GM10248 (cell line): ENCODE results near the gene POLA1.

Experiments used
- CTCF ChIA-PET: fragments of 300-600 bp; sonication (Branson Sonifier 250); formaldehyde crosslinking; extraction: SDS; loops from one replicate; lab custom pipeline; 2021; ENCODE audit warnings: antibody characterized with exemption; lab: Yijun Ruan, JAX
- POLR2A ChIA-PET: fragments of 350-650 bp; sonication (Branson Sonifier 250); formaldehyde crosslinking; extraction: SDS; loops from one replicate; lab custom pipeline; 2020; ENCODE audit warnings: antibody characterized with exemption; lab: Yijun Ruan, JAX
- DNase-seq: peaks from one replicate; pipeline ENCODE4 v3.0.0; 2012; ENCODE audit errors: extremely low spot score
- TF ChIP-seq, protein P1 (sequence below): IDR thresholded peaks from 2 replicates; pipeline ENCODE4 v1.5.1; 2012; ENCODE audit warnings: mild to moderate bottlenecking, low read depth; ENCODE audit errors: extremely low read depth, missing control alignments, control extremely low read depth

Gene POLA1

DNA sequence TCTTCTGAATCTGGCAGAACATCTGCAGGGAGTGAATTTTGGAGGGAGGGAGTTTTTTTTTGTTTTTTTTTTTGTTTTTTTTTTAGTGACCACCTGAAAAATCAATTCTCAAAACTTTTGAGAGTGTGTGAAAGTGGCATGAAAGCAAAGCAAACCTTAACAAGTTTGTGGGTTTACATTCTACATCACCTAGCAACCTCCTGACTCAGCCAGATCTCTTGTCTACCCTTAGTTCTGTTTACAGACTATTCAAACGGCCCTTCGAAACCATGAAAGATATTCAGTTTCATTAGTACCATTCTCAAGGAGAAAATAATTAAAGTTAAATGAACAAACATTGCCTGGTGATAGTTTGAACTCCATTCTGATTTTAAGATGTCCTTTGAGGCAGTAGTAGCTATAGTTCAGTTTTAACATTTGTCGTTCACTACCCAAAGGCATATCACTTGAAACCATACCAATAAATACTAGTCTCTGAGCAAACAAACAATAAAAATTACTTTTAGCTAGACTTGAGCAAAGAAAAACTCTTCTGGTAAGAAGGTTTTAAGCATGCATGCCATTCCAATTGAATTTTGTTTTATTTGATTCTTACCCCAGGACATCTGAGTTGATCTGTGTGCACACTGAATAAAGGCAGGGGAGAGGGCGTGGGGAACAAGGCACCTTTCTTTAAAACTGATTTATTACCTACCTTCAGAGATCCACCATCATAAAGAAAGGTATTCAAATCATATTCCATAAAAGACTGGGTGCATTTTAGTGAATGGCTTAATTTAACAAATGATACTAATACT, 184.3 kb downstream of the POLA1 start:
- TF ChIP-seq, protein P1, sequence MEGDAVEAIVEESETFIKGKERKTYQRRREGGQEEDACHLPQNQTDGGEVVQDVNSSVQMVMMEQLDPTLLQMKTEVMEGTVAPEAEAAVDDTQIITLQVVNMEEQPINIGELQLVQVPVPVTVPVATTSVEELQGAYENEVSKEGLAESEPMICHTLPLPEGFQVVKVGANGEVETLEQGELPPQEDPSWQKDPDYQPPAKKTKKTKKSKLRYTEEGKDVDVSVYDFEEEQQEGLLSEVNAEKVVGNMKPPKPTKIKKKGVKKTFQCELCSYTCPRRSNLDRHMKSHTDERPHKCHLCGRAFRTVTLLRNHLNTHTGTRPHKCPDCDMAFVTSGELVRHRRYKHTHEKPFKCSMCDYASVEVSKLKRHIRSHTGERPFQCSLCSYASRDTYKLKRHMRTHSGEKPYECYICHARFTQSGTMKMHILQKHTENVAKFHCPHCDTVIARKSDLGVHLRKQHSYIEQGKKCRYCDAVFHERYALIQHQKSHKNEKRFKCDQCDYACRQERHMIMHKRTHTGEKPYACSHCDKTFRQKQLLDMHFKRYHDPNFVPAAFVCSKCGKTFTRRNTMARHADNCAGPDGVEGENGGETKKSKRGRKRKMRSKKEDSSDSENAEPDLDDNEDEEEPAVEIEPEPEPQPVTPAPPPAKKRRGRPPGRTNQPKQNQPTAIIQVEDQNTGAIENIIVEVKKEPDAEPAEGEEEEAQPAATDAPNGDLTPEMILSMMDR = no peak
- ChIA-PET POLR2A (no interaction called here), CTCF (interaction anchor here (1.1 to 2.0 kb wide), 2 partner anchors 31 to 40 kb away, joined by 3 to 5 read pairs; no protein-coding TSS in a partner anchor)
- no peak for DNase-seq

DNA sequence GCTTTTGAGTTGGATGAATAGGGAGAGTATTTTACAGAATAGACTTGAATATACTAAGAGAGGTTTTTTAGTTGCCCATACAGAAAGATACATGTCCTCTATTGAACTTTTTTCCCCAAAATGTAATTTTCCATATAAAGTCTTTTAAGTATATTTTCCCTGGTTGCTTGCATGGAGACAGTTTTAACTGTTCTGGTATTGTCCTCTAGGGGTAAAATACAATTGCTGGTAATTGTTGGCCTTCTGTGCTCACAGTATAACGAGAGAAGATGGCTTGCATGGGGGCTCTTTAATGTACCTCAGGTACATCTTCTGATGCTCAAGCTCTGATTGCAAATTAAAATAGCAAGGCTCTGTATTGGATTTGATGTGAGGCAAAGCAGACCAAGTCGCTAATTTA, 186.0 kb downstream of the POLA1 start:
- DNase-seq = no peak
- ChIA-PET CTCF (interaction anchor here (2.0 kb wide), 1 partner anchor 32 kb away, joined by 5 read pairs; no protein-coding TSS in a partner anchor), POLR2A (no interaction called here)
- TF ChIP-seq, protein P1 = no peak

DNA sequence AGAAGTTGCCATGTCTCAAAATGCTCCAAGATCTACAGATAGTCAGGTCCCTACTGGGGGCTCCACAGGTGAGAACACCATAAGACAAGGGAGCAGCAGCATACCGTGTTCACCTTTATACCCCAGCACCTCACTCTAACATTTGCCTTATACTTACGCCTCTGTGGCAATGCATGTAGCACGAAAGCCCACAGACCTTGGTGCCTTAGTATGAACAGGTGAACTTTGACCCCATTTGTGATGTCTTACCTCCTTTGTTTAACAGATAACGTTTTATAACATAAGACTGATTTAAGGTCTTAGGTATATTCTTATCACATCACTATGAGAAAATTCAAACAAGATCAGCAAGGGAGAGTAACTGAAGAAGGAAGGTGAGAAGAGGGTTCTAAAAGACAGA, 193.2 kb downstream of the POLA1 start:
- CTCF ChIA-PET = interaction anchor here (1.1 kb wide), 1 partner anchor 9 kb away, joined by 3 read pairs; no protein-coding TSS in a partner anchor
- TF ChIP-seq, protein P1 = no peak
- POLR2A ChIA-PET = no interaction called here
- DNase-seq = no peak

DNA sequence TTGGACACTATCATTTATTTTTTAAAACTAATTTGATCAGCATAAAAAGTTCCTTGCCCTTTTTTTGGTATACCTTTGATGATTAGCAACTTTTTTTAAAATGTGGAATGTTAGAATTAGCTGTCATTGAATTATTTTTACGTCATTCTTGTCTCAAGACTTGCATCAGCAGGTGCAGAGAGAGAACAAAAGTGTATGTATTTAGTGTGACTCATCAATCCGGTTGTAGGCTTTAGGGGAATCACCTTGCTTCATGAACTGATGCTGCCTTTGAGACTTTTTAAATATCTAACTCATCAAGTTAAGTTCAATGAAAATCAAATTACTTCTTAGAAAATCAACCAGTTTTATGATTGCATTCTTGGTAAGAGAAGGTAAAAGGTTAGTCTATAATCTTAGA, 197.0 kb downstream of the POLA1 start:
- TF ChIP-seq, protein P1 = no peak
- ChIA-PET CTCF (no interaction called here), POLR2A (no interaction called here)
- no peak for DNase-seq

DNA sequence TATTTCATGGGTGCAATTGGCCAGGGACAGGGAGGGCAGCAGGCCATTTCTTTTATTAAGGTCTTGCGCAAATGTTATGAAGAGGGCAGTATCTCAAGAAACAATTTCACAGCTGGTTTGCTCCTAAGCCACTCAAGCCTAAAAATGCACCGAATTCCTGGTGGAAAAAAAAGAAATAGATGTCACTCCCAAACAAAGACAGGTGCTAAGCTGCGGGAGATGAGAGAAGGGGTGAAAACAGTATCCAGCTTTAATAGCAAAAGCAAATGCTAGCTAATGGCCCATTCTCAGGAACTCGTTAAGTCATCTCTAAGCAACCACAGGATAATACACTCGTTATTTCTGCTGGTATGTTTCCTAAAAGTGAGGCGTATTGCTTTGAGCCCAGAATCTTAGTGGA, 205.7 kb downstream of the POLA1 start:
- CTCF ChIA-PET = interaction anchor here (1.2 kb wide), 1 partner anchor 19 kb away, joined by 3 read pairs; no protein-coding TSS in a partner anchor
- POLR2A ChIA-PET = no interaction called here
- DNase-seq = no peak
- TF ChIP-seq, protein P1 = no peak

DNA sequence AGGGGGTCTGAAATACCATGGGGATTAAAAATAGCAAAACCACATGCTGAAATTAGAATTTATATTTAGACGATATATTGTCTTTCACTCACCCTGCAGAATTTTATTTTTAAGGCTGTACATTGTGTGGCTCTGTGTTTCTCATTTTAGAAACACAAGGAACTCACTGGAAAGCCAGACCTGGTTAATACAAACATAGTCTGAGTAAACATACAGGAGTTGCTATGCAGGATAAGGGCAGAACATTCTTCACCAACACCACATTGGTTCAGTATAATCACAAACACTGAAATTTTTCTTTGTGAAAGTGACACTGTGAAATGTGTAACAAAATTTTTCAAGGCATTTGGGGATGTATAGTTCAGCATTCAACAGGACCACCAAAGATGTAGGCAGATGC, 206.5 kb downstream of the POLA1 start:
- DNase-seq = no peak
- CTCF ChIA-PET = no interaction called here
- POLR2A ChIA-PET = no interaction called here
- TF ChIP-seq, protein P1 = no peak
